ENCODE data around the gene ITGA2B.

DNA sequence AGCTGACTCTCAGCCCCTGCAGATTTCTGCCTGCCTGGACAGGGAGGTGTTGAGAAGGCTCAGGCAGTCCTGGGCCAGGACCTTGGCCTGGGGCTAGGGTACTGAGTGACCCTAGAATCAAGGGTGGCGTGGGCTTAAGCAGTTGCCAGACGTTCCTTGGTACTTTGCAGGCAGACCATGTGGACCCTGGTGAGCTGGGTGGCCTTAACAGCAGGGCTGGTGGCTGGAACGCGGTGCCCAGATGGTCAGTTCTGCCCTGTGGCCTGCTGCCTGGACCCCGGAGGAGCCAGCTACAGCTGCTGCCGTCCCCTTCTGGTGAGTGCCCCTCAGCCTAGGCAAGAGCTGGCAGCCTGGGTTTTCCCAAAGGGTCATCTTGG, 40.5 kb downstream of the ITGA2B start:
- no peak for TF ChIP-seq TAF1 (conservative IDR thresholded peaks at IDR 0.05)
- TF ChIP-seq, protein P1, sequence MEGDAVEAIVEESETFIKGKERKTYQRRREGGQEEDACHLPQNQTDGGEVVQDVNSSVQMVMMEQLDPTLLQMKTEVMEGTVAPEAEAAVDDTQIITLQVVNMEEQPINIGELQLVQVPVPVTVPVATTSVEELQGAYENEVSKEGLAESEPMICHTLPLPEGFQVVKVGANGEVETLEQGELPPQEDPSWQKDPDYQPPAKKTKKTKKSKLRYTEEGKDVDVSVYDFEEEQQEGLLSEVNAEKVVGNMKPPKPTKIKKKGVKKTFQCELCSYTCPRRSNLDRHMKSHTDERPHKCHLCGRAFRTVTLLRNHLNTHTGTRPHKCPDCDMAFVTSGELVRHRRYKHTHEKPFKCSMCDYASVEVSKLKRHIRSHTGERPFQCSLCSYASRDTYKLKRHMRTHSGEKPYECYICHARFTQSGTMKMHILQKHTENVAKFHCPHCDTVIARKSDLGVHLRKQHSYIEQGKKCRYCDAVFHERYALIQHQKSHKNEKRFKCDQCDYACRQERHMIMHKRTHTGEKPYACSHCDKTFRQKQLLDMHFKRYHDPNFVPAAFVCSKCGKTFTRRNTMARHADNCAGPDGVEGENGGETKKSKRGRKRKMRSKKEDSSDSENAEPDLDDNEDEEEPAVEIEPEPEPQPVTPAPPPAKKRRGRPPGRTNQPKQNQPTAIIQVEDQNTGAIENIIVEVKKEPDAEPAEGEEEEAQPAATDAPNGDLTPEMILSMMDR (IDR thresholded peaks at IDR 0.05; ENCODE audit: low read depth, low read length, missing input control) = no peak
- TF ChIP-seq, protein P2, sequence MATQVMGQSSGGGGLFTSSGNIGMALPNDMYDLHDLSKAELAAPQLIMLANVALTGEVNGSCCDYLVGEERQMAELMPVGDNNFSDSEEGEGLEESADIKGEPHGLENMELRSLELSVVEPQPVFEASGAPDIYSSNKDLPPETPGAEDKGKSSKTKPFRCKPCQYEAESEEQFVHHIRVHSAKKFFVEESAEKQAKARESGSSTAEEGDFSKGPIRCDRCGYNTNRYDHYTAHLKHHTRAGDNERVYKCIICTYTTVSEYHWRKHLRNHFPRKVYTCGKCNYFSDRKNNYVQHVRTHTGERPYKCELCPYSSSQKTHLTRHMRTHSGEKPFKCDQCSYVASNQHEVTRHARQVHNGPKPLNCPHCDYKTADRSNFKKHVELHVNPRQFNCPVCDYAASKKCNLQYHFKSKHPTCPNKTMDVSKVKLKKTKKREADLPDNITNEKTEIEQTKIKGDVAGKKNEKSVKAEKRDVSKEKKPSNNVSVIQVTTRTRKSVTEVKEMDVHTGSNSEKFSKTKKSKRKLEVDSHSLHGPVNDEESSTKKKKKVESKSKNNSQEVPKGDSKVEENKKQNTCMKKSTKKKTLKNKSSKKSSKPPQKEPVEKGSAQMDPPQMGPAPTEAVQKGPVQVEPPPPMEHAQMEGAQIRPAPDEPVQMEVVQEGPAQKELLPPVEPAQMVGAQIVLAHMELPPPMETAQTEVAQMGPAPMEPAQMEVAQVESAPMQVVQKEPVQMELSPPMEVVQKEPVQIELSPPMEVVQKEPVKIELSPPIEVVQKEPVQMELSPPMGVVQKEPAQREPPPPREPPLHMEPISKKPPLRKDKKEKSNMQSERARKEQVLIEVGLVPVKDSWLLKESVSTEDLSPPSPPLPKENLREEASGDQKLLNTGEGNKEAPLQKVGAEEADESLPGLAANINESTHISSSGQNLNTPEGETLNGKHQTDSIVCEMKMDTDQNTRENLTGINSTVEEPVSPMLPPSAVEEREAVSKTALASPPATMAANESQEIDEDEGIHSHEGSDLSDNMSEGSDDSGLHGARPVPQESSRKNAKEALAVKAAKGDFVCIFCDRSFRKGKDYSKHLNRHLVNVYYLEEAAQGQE (IDR thresholded peaks at IDR 0.05) = no peak
- TF ChIP-seq, protein P3, sequence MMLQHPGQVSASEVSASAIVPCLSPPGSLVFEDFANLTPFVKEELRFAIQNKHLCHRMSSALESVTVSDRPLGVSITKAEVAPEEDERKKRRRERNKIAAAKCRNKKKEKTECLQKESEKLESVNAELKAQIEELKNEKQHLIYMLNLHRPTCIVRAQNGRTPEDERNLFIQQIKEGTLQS (IDR thresholded peaks at IDR 0.05) = no peak
- no peak for TF ChIP-seq FOXA1 (IDR thresholded peaks at IDR 0.05)
- no peak for TF ChIP-seq EGR1 (IDR thresholded peaks at IDR 0.05; ENCODE audit: low read depth in 2 of 2)
- no peak for TF ChIP-seq GABPA (IDR thresholded peaks at IDR 0.05 in 1 of 2, conservative IDR thresholded peaks at IDR 0.05 in 1 of 2)
- TF ChIP-seq RAD21 (IDR thresholded peaks at IDR 0.05) = no peak
- no peak for TF ChIP-seq JUND (IDR thresholded peaks at IDR 0.05)
